Right renal pelvis (tissue), 4 donors: ENCODE data around the gene ZNF230. TPM values are rescaled to one million over a fixed set of nuclear protein-coding genes. Genes with fewer than 3 reads are reported as not detected.

Experiments
- DNase-seq, 4 donors: peaks; one replicate each; pipeline ENCODE4 v3.0.0-alpha.2; 2013; ENCODE audit warnings: low read depth in 4 of 4, low spot score in 3 of 4, missing footprints in 1 of 4
- polyA plus RNA-seq, 4 donors: library from polyadenylated mRNA; unstranded; fragments of 120-200 nt; gene quantifications; one replicate each; pipeline ENCODE4 v1.2.1, GENCODE V29; 2013; ENCODE audit not compliant: insufficient read length in 4 of 4

Gene ZNF230
- polyA plus RNA-seq, 4 donors: 5.1 to 8.0 (median 7.3) TPM

- no peak for DNase-seq
Measured at GRCh38 chr19:44032001-44032610, 29.3 kb downstream of the ZNF230 start.

GRCh38 chr19:44042147-44042546 lies 39.4 kb downstream of the ZNF230 start:
- DNase-seq: no peak

GRCh38 chr19:44050740-44051649 lies 48.2 kb downstream of the ZNF230 start:
- DNase-seq: peak in 1 of 4 donors; percentile 23

- peak; percentile 79 to 95 (median 93) for DNase-seq
Measured at GRCh38 chr19:44051650-44052402, 49.1 kb downstream of the ZNF230 start, which contains the start of gene ZNF223. Gene ZNF223, plus strand, starts transcription at chr19:44052036. Its CDS starts 3,141 bp downstream, at chr19:44055177.

GRCh38 chr19:44055870-44056269 lies 53.1 kb downstream of the ZNF230 start:
- no peak for DNase-seq

GRCh38 chr19:44059229-44059628 lies 56.5 kb downstream of the ZNF230 start:
- DNase-seq: no peak

GRCh38 chr19:44061038-44061437 lies 58.3 kb downstream of the ZNF230 start:
- DNase-seq: no peak

Other genes starting within 250 kb of the ZNF230 start
- gene SMG9, start 248.0 kb upstream of the ZNF230 start, polyA plus RNA-seq: 10 to 100 TPM; 42.7 to 55.7 (median 48.0) TPM
- 1 to 10 TPM; 1.4 to 3.8 (median 1.6) TPM for gene KCNN4, start 222.0 kb upstream of the ZNF230 start, polyA plus RNA-seq
- gene LYPD5, start 200.5 kb upstream of the ZNF230 start, polyA plus RNA-seq: under 1 TPM; 0.14 to 0.37 (median 0.31) TPM
- gene ZNF283, start 175.6 kb upstream of the ZNF230 start, polyA plus RNA-seq: 10 to 100 TPM in 3 of 4 donors, 1 to 10 TPM in 1; 9.7 to 16.1 (median 15.0) TPM
- gene ZNF404, start 119.0 kb upstream of the ZNF230 start, polyA plus RNA-seq: 10 to 100 TPM in 3 of 4 donors, 1 to 10 TPM in 1; 8.1 to 15.2 (median 13.3) TPM
- 10 to 100 TPM; 24.0 to 31.1 (median 28.2) TPM for gene ZNF45, start 67.7 kb upstream of the ZNF230 start, polyA plus RNA-seq
- gene ZNF221, start 51.7 kb upstream of the ZNF230 start, polyA plus RNA-seq: 1 to 10 TPM; 4.6 to 6.8 (median 5.4) TPM
- 10 to 100 TPM; 12.3 to 17.4 (median 15.6) TPM for gene ZNF155, start 18.8 kb upstream of the ZNF230 start, polyA plus RNA-seq
- 10 to 100 TPM in 2 of 4 donors, 1 to 10 TPM in 2; 8.4 to 12.3 (median 10.1) TPM for gene ZNF222, start 22.4 kb downstream of the ZNF230 start, polyA plus RNA-seq
- gene ZNF223, start 49.1 kb downstream of the ZNF230 start, polyA plus RNA-seq: 10 to 100 TPM; 10.2 to 15.1 (median 12.9) TPM
- gene ZNF284, start 69.2 kb downstream of the ZNF230 start, polyA plus RNA-seq: 1 to 10 TPM; 3.5 to 4.9 (median 3.6) TPM
- gene ZNF224, start 91.4 kb downstream of the ZNF230 start, polyA plus RNA-seq: 10 to 100 TPM; 23.4 to 37.9 (median 27.1) TPM
- 10 to 100 TPM in 3 of 4 donors, 1 to 10 TPM in 1; 7.7 to 12.0 (median 10.1) TPM for gene ZNF225, start 110.4 kb downstream of the ZNF230 start, polyA plus RNA-seq
- gene ZNF234, start 138.6 kb downstream of the ZNF230 start, polyA plus RNA-seq: 10 to 100 TPM; 10.1 to 16.5 (median 12.3) TPM
- gene ZNF226, start 162.1 kb downstream of the ZNF230 start, polyA plus RNA-seq: 10 to 100 TPM; 21.3 to 32.1 (median 28.7) TPM
- 10 to 100 TPM; 24.4 to 30.1 (median 28.9) TPM for gene ZNF227, start 209.6 kb downstream of the ZNF230 start, polyA plus RNA-seq